ENCODE data around the gene POR. TPM values are rescaled to one million over a fixed set of nuclear protein-coding genes. Genes with fewer than 3 reads are reported as not detected.
"Not testable (repeated sequence)": the region's sequence is repeated elsewhere in the genome, so short reads cannot be mapped to it uniquely, and the experiment has no call there.

Gene POR
- total RNA-seq, 1 experiment from 2014 or later = 151 TPM

DNA sequence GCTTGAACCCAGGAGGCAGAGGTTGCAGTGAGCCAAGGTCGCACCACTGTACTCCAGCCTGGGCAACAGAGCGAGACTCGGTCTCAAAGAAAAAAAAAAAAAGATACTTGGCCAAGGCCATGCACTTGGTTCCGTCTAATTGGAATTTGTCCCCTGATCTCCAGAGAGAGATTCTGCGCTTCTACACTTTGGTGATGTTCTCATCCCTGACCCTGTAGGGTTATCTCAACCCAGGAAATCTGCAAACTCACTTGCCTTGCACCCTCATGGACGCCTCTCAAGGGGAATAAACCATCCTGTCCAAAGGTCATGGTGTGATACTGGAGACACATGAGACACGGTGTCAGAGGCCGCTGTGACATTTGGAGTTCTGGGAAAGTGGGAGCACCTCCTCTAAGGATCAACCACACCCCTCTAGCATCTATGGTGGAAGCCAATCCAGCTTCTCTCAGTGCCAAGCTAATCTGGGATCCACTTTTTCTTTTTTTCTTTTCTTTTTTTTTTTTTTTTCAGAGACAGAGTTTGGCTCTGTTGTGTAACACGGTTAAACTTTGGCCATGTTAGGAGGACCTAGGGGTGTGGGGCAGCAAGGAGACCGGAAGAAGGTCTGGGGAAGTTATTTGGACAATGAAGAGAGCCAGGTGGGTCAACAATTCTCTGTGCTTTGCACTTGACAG, 7.8 kb upstream of the POR start:
- TF ChIP-seq, protein P1, sequence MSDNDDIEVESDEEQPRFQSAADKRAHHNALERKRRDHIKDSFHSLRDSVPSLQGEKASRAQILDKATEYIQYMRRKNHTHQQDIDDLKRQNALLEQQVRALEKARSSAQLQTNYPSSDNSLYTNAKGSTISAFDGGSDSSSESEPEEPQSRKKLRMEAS (CRISPR knock-in tag; IDR thresholded peaks at IDR 0.05) = no peak
- TF ChIP-seq, protein P2, sequence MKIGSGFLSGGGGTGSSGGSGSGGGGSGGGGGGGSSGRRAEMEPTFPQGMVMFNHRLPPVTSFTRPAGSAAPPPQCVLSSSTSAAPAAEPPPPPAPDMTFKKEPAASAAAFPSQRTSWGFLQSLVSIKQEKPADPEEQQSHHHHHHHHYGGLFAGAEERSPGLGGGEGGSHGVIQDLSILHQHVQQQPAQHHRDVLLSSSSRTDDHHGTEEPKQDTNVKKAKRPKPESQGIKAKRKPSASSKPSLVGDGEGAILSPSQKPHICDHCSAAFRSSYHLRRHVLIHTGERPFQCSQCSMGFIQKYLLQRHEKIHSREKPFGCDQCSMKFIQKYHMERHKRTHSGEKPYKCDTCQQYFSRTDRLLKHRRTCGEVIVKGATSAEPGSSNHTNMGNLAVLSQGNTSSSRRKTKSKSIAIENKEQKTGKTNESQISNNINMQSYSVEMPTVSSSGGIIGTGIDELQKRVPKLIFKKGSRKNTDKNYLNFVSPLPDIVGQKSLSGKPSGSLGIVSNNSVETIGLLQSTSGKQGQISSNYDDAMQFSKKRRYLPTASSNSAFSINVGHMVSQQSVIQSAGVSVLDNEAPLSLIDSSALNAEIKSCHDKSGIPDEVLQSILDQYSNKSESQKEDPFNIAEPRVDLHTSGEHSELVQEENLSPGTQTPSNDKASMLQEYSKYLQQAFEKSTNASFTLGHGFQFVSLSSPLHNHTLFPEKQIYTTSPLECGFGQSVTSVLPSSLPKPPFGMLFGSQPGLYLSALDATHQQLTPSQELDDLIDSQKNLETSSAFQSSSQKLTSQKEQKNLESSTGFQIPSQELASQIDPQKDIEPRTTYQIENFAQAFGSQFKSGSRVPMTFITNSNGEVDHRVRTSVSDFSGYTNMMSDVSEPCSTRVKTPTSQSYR (CRISPR knock-in tag; IDR thresholded peaks at IDR 0.05) = no peak
- TF ChIP-seq GABPB1 (CRISPR knock-in tag; IDR thresholded peaks at IDR 0.05) (0 out of 2 replicates have a peak, but pooled peaks have one; percentile 7), ZNF671 (CRISPR knock-in tag; IDR thresholded peaks at IDR 0.05) (no peak), SMAD3 (CRISPR knock-in tag; IDR thresholded peaks at IDR 0.05; ENCODE audit: borderline replicate concordance) (no peak), ZNF138 (CRISPR knock-in tag; conservative IDR thresholded peaks at IDR 0.05) (no peak)
- TF ChIP-seq, protein P3, sequence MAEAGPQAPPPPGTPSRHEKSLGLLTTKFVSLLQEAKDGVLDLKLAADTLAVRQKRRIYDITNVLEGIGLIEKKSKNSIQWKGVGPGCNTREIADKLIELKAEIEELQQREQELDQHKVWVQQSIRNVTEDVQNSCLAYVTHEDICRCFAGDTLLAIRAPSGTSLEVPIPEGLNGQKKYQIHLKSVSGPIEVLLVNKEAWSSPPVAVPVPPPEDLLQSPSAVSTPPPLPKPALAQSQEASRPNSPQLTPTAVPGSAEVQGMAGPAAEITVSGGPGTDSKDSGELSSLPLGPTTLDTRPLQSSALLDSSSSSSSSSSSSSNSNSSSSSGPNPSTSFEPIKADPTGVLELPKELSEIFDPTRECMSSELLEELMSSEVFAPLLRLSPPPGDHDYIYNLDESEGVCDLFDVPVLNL (CRISPR knock-in tag; IDR thresholded peaks at IDR 0.05; ENCODE audit: borderline replicate concordance, low read depth) = no peak
- no peaks in the 10 kb centered on the region for H3K36me3 Mint-ChIP-seq
- H3K27ac Mint-ChIP-seq = peak overlapping the region; percentile 79; the same call in 1 of the 2 replicates
- DNase-seq (ENCODE audit: low spot score) (no peak), ATAC-seq (no peak)
- ChIA-PET CTCF (no interaction called here), POLR2A (interaction anchor here (0.6 to 0.7 kb wide), 2 partner anchors 15 to 117 kb away, joined by 3 read pairs; no protein-coding TSS in a partner anchor)
- no peaks in the 10 kb centered on the region for H3K27me3 Mint-ChIP-seq (ENCODE audit: low read depth)
- peaks cover 9% of the 10 kb centered on the region for H3K4me1 Mint-ChIP-seq
- H3K9me3 Mint-ChIP-seq = no peaks in the 10 kb centered on the region
- H3K4me3 Mint-ChIP-seq = no peak overlapping the region

DNA sequence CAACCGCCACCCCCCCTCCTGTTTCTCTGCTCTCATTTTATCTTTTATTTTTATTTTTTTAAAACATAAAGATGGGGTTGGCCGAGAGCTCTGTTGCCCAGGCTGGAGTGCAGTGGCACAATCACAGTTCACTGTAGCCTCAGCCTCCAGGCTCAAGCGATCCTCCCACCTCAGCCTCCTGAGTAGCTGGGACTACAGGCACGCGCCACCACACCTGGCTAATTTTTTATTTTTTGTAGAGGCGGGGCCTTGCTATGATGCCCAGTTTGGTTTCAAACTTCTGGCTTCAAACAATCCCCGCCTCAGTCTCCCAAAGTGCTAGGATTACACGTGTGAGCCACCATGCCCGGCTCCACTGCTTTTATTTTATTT, 7.3 kb upstream of the POR start:
- H3K9me3 Mint-ChIP-seq; CTCF ChIA-PET; H3K27ac Mint-ChIP-seq; H3K27me3 Mint-ChIP-seq (ENCODE audit: low read depth); H3K36me3 Mint-ChIP-seq; ATAC-seq; H3K4me1 Mint-ChIP-seq; H3K4me3 Mint-ChIP-seq; DNase-seq (ENCODE audit: low spot score): not testable (repeated sequence)
- POLR2A ChIA-PET = interaction anchor here (0.7 kb wide), 1 partner anchor 14 kb away, joined by 3 read pairs; no protein-coding TSS in a partner anchor

DNA sequence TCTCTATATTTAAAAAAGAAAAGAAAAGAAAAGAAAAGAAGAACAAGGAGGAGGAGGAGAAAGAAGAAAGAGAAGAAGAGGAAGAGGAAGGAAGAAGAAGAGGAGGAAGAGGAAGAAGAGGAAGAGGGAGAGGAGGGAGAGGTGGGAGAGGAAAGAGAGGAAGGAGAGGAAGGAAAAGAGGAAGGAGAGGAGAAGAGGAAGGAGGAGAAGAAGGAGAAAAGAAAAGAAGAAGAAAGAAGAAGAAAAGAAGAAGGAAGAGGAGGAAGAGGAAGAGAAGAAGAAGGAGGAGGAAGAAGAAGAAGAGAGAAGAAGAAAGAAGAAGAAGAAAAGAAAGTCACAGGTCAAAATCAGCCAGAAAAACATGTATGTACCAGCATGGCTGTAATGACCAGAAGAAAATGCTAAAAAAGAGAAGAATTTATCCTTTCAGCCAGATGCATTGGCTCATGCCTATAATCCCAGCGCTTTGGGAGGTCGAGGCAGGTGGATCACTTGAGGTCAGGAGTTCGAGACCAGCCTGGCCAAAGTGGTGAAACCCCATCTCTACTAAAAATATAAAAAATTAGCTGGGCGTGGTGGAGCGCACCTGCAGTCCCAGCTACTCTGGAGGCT, 5.3 kb upstream of the POR start:
- ATAC-seq (no peak), DNase-seq (ENCODE audit: low spot score) (no peak)
- TF ChIP-seq, protein P4, sequence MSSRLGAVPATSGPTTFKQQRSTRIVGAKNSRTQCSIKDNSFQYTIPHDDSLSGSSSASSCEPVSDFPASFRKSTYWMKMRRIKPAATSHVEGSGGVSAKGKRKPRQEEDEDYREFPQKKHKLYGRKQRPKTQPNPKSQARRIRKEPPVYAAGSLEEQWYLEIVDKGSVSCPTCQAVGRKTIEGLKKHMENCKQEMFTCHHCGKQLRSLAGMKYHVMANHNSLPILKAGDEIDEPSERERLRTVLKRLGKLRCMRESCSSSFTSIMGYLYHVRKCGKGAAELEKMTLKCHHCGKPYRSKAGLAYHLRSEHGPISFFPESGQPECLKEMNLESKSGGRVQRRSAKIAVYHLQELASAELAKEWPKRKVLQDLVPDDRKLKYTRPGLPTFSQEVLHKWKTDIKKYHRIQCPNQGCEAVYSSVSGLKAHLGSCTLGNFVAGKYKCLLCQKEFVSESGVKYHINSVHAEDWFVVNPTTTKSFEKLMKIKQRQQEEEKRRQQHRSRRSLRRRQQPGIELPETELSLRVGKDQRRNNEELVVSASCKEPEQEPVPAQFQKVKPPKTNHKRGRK (CRISPR knock-in tag; IDR thresholded peaks at IDR 0.05; ENCODE audit: borderline replicate concordance) = 0 out of 2 replicates have a peak, but pooled peaks have one; percentile 12
- no peak for TF ChIP-seq SP1 (CRISPR knock-in tag; conservative IDR thresholded peaks at IDR 0.05)
- Mint-ChIP-seq H3K4me3 (no peak overlapping the region), H3K4me1 (peaks cover 14% of the 10 kb centered on the region), H3K36me3 (no peaks in the 10 kb centered on the region), H3K9me3 (no peaks in the 10 kb centered on the region), H3K27ac (no peak overlapping the region), H3K27me3 (ENCODE audit: low read depth) (no peaks in the 10 kb centered on the region)
- ChIA-PET CTCF (no interaction called here), POLR2A (no interaction called here)

DNA sequence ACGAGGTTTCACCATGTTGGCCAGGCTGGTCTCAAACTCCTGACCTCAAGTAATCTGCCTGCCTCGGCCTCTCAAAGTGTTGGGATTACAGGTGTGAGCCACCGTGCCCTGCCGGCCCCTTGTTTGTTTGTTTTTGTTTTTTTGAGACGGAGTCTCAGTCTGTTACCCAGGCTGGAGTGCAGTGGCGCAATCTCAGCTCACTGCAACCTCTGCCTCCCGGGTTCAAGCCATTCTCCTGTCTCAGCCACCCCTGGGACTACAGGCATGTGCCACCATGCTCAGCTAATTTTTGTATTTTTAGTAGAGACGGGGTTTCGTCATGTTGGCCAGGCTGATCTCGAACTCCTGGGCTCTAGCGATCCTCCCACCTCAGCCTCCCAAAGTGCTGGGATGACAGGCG, 3.8 kb upstream of the POR start:
- POLR2A ChIA-PET; H3K27me3 Mint-ChIP-seq (ENCODE audit: low read depth); H3K4me3 Mint-ChIP-seq; H3K27ac Mint-ChIP-seq; H3K36me3 Mint-ChIP-seq; H3K9me3 Mint-ChIP-seq; ATAC-seq; DNase-seq (ENCODE audit: low spot score); CTCF ChIA-PET: not testable (repeated sequence)
- peaks cover 13% of the 10 kb centered on the region for H3K4me1 Mint-ChIP-seq

All from WTC11 (cell line).